HepG2 (cell line): Measurements from ENCODE around the gene DOCK3. TPM values are rescaled to one million over a fixed set of nuclear protein-coding genes. Genes with fewer than 3 reads are reported as not detected.

Experiments
- ATAC-seq: fragments of 200-7000 bp; cut with Tn5 transposase; 3 replicates; pipeline ENCODE4 v1.9.1; 2020; ENCODE audit warnings: mild to moderate bottlenecking, moderate library complexity
- BruUV-seq: library from RNA; stranded (reverse); fragments of 400-500 nt; replicated peaks from 2 replicates; lab custom pipeline; 2021; lab: Mats Ljungman, UMichigan
- CTCF ChIA-PET: fragments of 300-600 bp; formaldehyde crosslinking; extraction: SDS; loops from one replicate; lab custom pipeline; 2021; ENCODE audit warnings: low total read pairs, inconsistent platforms, low intra/inter-chr PET ratio; lab: Yijun Ruan, JAX
- POLR2A ChIA-PET: fragments of 350-600 bp; sonication (Branson Sonifier 250); formaldehyde crosslinking; loops from one replicate; lab custom pipeline; 2020; ENCODE audit warnings: antibody characterized with exemption, inconsistent platforms; lab: Yijun Ruan, JAX
- DNase-seq: peaks from one replicate; pipeline ENCODE4 v3.0.0-alpha.2; 2015; ENCODE audit warnings: low spot score
- FAIRE-seq: peaks from 3 replicates; lab custom pipeline; 2011; peaks lifted over from hg19 to GRCh38; lab: Jason Lieb, UNC
- H2AFZ ChIP-seq: one replicate; pipeline ENCODE4 v1.6.1; 2011; ENCODE audit warnings: low read length, inconsistent platforms
- H3K27ac ChIP-seq: fragments of 300-600 bp; 3 replicates; pipeline ENCODE4 v1.8.0; 2011; ENCODE audit warnings: mixed run types, mild to moderate bottlenecking, mixed read lengths, low read length, inconsistent platforms; ENCODE audit not compliant: insufficient read depth; ENCODE audit errors: extremely low read length
- H3K27me3 ChIP-seq, 2 experiments: fragments of 200-600 bp in 1 of 2; 2 replicates in 1 of 2; 3 replicates in 1 of 2; pipeline versions ENCODE4 v1.6.0 to v1.8.0; 2011; ENCODE audit warnings: low read length in 2 of 2, mild to moderate bottlenecking in 2 of 2, moderate library complexity in 2 of 2, inconsistent platforms in 1 of 2; ENCODE audit not compliant: insufficient read depth in 2 of 2, control insufficient read depth in 1 of 2
- H3K36me3 ChIP-seq, 2 experiments: fragments of 200-600 bp in 1 of 2; replicated peaks in 1 of 2; 2 replicates in 1 of 2; 3 replicates in 1 of 2; pipeline versions ENCODE4 v1.5.1 to v1.8.0; 2011; ENCODE audit warnings: low read length in 2 of 2, inconsistent platforms in 1 of 2; ENCODE audit not compliant: insufficient read depth in 2 of 2, control insufficient read depth in 1 of 2
- H3K4me1 ChIP-seq: 2 replicates; pipeline ENCODE4 v1.5.1; 2012; ENCODE audit warnings: low read length, inconsistent platforms; ENCODE audit not compliant: insufficient read depth
- H3K4me2 ChIP-seq: 2 replicates; pipeline ENCODE4 v1.6.0; 2011; ENCODE audit warnings: low read depth, low read length, inconsistent platforms
- H3K4me3 ChIP-seq, 3 experiments: fragments of 200-600 bp in 1 of 3; sonication (generic), shearing (Covaris generic) in 1 of 3; replicated peaks in 1 of 3; 2 replicates each; pipeline ENCODE4 v1.5.1; 2011 to 2016; ENCODE audit warnings: low read length in 3 of 3, inconsistent platforms in 2 of 3, low read depth in 2 of 3, mild to moderate bottlenecking in 2 of 3, control low read depth in 1 of 3, mixed read lengths in 1 of 3; ENCODE audit not compliant: insufficient read depth in 1 of 3
- H3K79me2 ChIP-seq: one replicate; pipeline ENCODE4 v1.6.1; 2011; ENCODE audit warnings: low read length, inconsistent platforms; ENCODE audit not compliant: insufficient read depth
- H3K9ac ChIP-seq: 2 replicates; pipeline ENCODE4 v1.6.0; 2011; ENCODE audit warnings: mild to moderate bottlenecking, low read depth, low read length, inconsistent platforms; ENCODE audit not compliant: insufficient read depth
- H3K9me3 ChIP-seq: 2 replicates; pipeline ENCODE4 v1.5.1; 2012; ENCODE audit warnings: mild to moderate bottlenecking, low read length
- H4K20me1 ChIP-seq: 2 replicates; pipeline ENCODE4 v1.6.0; 2011; ENCODE audit warnings: inconsistent platforms, mild to moderate bottlenecking, low read length, moderate library complexity; ENCODE audit not compliant: insufficient read depth
- MBNL3 ChIP-seq: fragments of 250-450 bp; sonication (Bioruptor Pico); conservative IDR thresholded peaks from 2 replicates; pipeline ENCODE4 v1.8.0; 2022; ENCODE audit warnings: mild to moderate bottlenecking, inconsistent platforms
- TIGD3 ChIP-seq: sonication (generic); formaldehyde crosslinking; IDR thresholded peaks from 2 replicates; pipeline ENCODE4 v1.5.1; 2020; ENCODE audit warnings: mild to moderate bottlenecking, missing genetic modification reagents, borderline replicate concordance
- ZNF646 ChIP-seq: sonication (generic); formaldehyde crosslinking; IDR thresholded peaks from 2 replicates; pipeline ENCODE4 v1.9.0; 2021; ENCODE audit warnings: mild to moderate bottlenecking, missing genetic modification reagents
- ZXDC ChIP-seq: sonication (generic); formaldehyde crosslinking; IDR thresholded peaks from 2 replicates; pipeline ENCODE4 v1.5.0; 2020; ENCODE audit warnings: mild to moderate bottlenecking, missing genetic modification reagents
- WGBS: methylation state at CpG from one replicate; pipeline ENCODE4 v1.1.6; 2017; ENCODE audit warnings: low lambda C conversion rate; 5-methylcytosine and 5-hydroxymethylcytosine counted together
- in situ Hi-C: cut with HindIII; loops from 2 replicates; pipeline ENCODE4 v1.10.0; 2017; ENCODE audit warnings: low pct_unique_long_range_greater_than_20kb; ENCODE audit not compliant: extremely low pct_ligation_motif_present
- intact Hi-C: fragments of 100-400 bp; cut with micrococcal nuclease; formaldehyde crosslinking; loops from one replicate; pipeline ENCODE4 v1.10.0; 2022; ENCODE audit not compliant: unreplicated experiment
- polyA plus RNA-seq, 8 experiments: library from polyadenylated mRNA; depleted of rRNA in 3 of 8; stranded (reverse) in 7 of 8; unstranded in 1 of 8; fragments of >200 nt; fragmentation: Illumina TruSeq in 4 of 8; extraction: Trizol in 4 of 8; gene quantifications; 2 replicates each; pipeline versions ENCODE4 v1.2.1 to v1.2.3, GENCODE V29; 2011 to 2016; ENCODE audit warnings: low read depth in 4 of 8, missing spikeins in 1 of 8, mixed read lengths in 1 of 8; ENCODE audit not compliant: insufficient read depth in 1 of 8
- total RNA-seq, 5 experiments: library from RNA; depleted of rRNA; stranded (reverse); fragments of >200 nt; fragmentation: Illumina TruSeq; extraction: Trizol; gene quantifications; 2 replicates each; pipeline ENCODE4 v1.2.3, GENCODE V29; 2016; ENCODE audit warnings: low read depth in 1 of 5
- TF ChIP-seq, protein P1 (sequence below): sonication (generic); formaldehyde crosslinking; IDR thresholded peaks from 2 replicates; pipeline ENCODE4 v1.9.0; 2021; ENCODE audit warnings: missing genetic modification reagents, borderline replicate concordance
- TF ChIP-seq, protein P2 (sequence below): IDR thresholded peaks from 2 replicates; pipeline ENCODE4 v1.6.1; 2012; ENCODE audit warnings: low read depth, low read length, improper control_type of control experiment

DOCK3 gene
- total and polyA plus RNA-seq, 2 of the 13 experiments (the other 11 are each of a cell fraction or from before 2014, with no cell fraction given) = not detected

GRCh38 chr3:51328206-51328605 is 653.5 kb downstream of the DOCK3 start:
- POLR2A ChIA-PET = no interaction called here
- Histone ChIP-seq H4K20me1 (no peaks in the 10 kb centered on the region), H3K4me2 (no peak overlapping the region), H3K9me3 (no peaks in the 10 kb centered on the region), H3K9ac (no peak overlapping the region), H2AFZ (no peak overlapping the region), H3K36me3 (no peaks in the 10 kb centered on the region), H3K4me1 (no peaks in the 10 kb centered on the region), H3K79me2 (no peaks in the 10 kb centered on the region), H3K27me3 (no peaks in the 10 kb centered on the region), H3K4me3 (no peak overlapping the region), H3K27ac (no peak overlapping the region)
- intact Hi-C loops (no loop called here), in situ Hi-C loops (no loop called here)
- FAIRE-seq (no peak), DNase-seq (no peak), ATAC-seq (no peak)
- BruUV-seq = no TSS peak
- TF ChIP-seq, protein P1, sequence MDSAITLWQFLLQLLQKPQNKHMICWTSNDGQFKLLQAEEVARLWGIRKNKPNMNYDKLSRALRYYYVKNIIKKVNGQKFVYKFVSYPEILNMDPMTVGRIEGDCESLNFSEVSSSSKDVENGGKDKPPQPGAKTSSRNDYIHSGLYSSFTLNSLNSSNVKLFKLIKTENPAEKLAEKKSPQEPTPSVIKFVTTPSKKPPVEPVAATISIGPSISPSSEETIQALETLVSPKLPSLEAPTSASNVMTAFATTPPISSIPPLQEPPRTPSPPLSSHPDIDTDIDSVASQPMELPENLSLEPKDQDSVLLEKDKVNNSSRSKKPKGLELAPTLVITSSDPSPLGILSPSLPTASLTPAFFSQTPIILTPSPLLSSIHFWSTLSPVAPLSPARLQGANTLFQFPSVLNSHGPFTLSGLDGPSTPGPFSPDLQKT = no peak
- no peak for TF ChIP-seq MBNL3 (CRISPR knock-in tag)
- TF ChIP-seq ZNF646 (CRISPR knock-in tag) = no peak
- TF ChIP-seq TIGD3 (CRISPR knock-in tag) = no peak
- no peak for TF ChIP-seq ZXDC
- TF ChIP-seq, protein P2, sequence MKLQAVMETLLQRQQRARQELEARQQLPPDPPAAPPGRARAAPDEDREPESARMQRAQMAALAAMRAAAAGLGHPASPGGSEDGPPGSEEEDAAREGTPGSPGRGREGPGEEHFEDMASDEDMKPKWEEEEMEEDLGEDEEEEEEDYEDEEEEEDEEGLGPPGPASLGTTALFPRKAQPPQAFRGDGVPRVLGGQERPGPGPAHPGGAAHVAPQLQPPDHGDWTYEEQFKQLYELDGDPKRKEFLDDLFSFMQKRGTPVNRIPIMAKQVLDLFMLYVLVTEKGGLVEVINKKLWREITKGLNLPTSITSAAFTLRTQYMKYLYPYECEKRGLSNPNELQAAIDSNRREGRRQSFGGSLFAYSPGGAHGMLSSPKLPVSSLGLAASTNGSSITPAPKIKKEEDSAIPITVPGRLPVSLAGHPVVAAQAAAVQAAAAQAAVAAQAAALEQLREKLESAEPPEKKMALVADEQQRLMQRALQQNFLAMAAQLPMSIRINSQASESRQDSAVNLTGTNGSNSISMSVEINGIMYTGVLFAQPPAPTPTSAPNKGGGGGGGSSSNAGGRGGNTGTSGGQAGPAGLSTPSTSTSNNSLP = no peak
- 19% methylated on average over 2 of the region's 2 CpGs for WGBS
- CTCF ChIA-PET = no interaction called here
